ENCODE results near the gene SELE. TPM values are rescaled to one million over a fixed set of nuclear protein-coding genes. Genes with fewer than 3 reads are reported as not detected.
"Not testable (repeated sequence)": the region's sequence is repeated elsewhere in the genome, so short reads cannot be mapped to it uniquely, and the experiment has no call there.

Gene SELE
- total RNA-seq, 2 experiments from 2014 or later, result not detected

GRCh38 chr1:169690489-169690888 lies 43.4 kb downstream of the SELE start:
- intact Hi-C loops (cut with micrococcal nuclease; ENCODE audit: unreplicated experiment), result loop anchor here (10.0 kb wide), 1 partner anchor 326 kb away; the partner anchor contains the start of genes BLZF1 and NME7
- TF ChIP-seq EZH2phosphoT487 (IDR thresholded peaks at IDR 0.05; ENCODE audit: borderline replicate concordance, low read depth, low read length) (no peak), CTCF (conservative IDR thresholded peaks at IDR 0.05; ENCODE audit: low read length) (no peak)
- no peaks in the 10 kb centered on the region for H3K36me3 ChIP-seq (ENCODE audit: insufficient read depth, low read length)
- H3K79me2 ChIP-seq (ENCODE audit: insufficient read depth, low read depth, low read length), result no peaks in the 10 kb centered on the region
- H2AFZ ChIP-seq (ENCODE audit: low read length), result peak overlapping the region; percentile 68; the same call in 1 of the 2 replicates
- H3K4me2 ChIP-seq (ENCODE audit: low read length), result no peak overlapping the region
- no peaks in the 10 kb centered on the region for H4K20me1 ChIP-seq (ENCODE audit: insufficient read depth, low read length)
- no peak overlapping the region for H3K4me3 ChIP-seq (ENCODE audit: low read depth, low read length, poor library complexity, severe bottlenecking)
- no peaks in the 10 kb centered on the region for H3K9me2 ChIP-seq (ENCODE audit: insufficient read depth, low read length)
- BruUV-seq (replicated peaks), result no TSS peak
- no peaks in the 10 kb centered on the region for H3K9me3 ChIP-seq (ENCODE audit: low read length)
- H3K27ac ChIP-seq (ENCODE audit: low read depth, low read length, poor library complexity, severe bottlenecking), result no peak overlapping the region
- ChIA-PET CTCF (ENCODE audit: unreplicated experiment) (interaction anchor here (0.6 kb wide), 1 partner anchor 89 kb away, joined by 3 read pairs; no protein-coding TSS in a partner anchor), POLR2A (interaction anchor here (1.8 to 3.2 kb wide), 2 partner anchors 9 to 11 kb away, joined by 10 to 14 read pairs; no protein-coding TSS in a partner anchor)
- peaks cover 56% of the 10 kb centered on the region for H3K4me1 ChIP-seq (ENCODE audit: insufficient read depth, low read length, poor library complexity, severe bottlenecking)
- no peak for DNase-seq (ENCODE audit: low spot score)

- Histone ChIP-seq H3K27ac (ENCODE audit: low read depth, low read length, poor library complexity, severe bottlenecking) (no peak overlapping the region), H3K4me2 (ENCODE audit: low read length) (no peak overlapping the region), H4K20me1 (ENCODE audit: insufficient read depth, low read length) (no peaks in the 10 kb centered on the region), H3K4me3 (ENCODE audit: low read depth, low read length, poor library complexity, severe bottlenecking) (no peak overlapping the region), H3K79me2 (ENCODE audit: insufficient read depth, low read depth, low read length) (no peaks in the 10 kb centered on the region), H3K9me3 (ENCODE audit: low read length) (no peaks in the 10 kb centered on the region), H3K9me2 (ENCODE audit: insufficient read depth, low read length) (no peaks in the 10 kb centered on the region), H2AFZ (ENCODE audit: low read length) (peak overlapping the region; percentile 78; the same call in 1 of the 2 replicates), H3K4me1 (ENCODE audit: insufficient read depth, low read length, poor library complexity, severe bottlenecking) (peaks cover 49% of the 10 kb centered on the region), H3K36me3 (ENCODE audit: insufficient read depth, low read length) (no peaks in the 10 kb centered on the region)
- ChIA-PET CTCF (ENCODE audit: unreplicated experiment) (no interaction called here), POLR2A (interaction anchor here (0.7 to 1.8 kb wide), 6 partner anchors 8 to 558 kb away, joined by 3 to 10 read pairs (median 4); no protein-coding TSS in a partner anchor)
- intact Hi-C loops (cut with micrococcal nuclease; ENCODE audit: unreplicated experiment), result no loop called here
- BruUV-seq (replicated peaks), result no TSS peak
- DNase-seq (ENCODE audit: low spot score), result no peak
- TF ChIP-seq CTCF (conservative IDR thresholded peaks at IDR 0.05; ENCODE audit: low read length), result no peak
- no peak for TF ChIP-seq EZH2phosphoT487 (IDR thresholded peaks at IDR 0.05; ENCODE audit: borderline replicate concordance, low read depth, low read length)
Measured at GRCh38 chr1:169689395-169689794, 44.5 kb downstream of the SELE start.

GRCh38 chr1:169688377-169688776 lies 45.5 kb downstream of the SELE start:
- H3K4me3 ChIP-seq (ENCODE audit: low read depth, low read length, poor library complexity, severe bottlenecking); H3K79me2 ChIP-seq (ENCODE audit: insufficient read depth, low read depth, low read length); H2AFZ ChIP-seq (ENCODE audit: low read length); intact Hi-C loops (cut with micrococcal nuclease; ENCODE audit: unreplicated experiment); BruUV-seq (replicated peaks); H3K9me2 ChIP-seq (ENCODE audit: insufficient read depth, low read length); H3K36me3 ChIP-seq (ENCODE audit: insufficient read depth, low read length); H3K27ac ChIP-seq (ENCODE audit: low read depth, low read length, poor library complexity, severe bottlenecking); H4K20me1 ChIP-seq (ENCODE audit: insufficient read depth, low read length); CTCF ChIA-PET (ENCODE audit: unreplicated experiment); H3K9me3 ChIP-seq (ENCODE audit: low read length); DNase-seq (ENCODE audit: low spot score); H3K4me2 ChIP-seq (ENCODE audit: low read length): not testable (repeated sequence)
- POLR2A ChIA-PET, result interaction anchor here (1.0 to 1.8 kb wide), 2 partner anchors 7 to 11 kb away, joined by 3 to 10 read pairs; no protein-coding TSS in a partner anchor
- H3K4me1 ChIP-seq (ENCODE audit: insufficient read depth, low read length, poor library complexity, severe bottlenecking), result peaks cover 40% of the 10 kb centered on the region
